Suprapubic skin (tissue), 4 donors: ENCODE measurements around the gene FSCN2. TPM values are rescaled to one million over a fixed set of nuclear protein-coding genes. Genes with fewer than 3 reads are reported as not detected.

ENCODE experiments used
- DNase-seq, 2 donors: peaks; one replicate each; pipeline ENCODE4 v3.0.0-alpha.2; 2019; ENCODE audit warnings: low spot score in 2 of 2
- H3K27ac ChIP-seq: fragments of 200-600 bp; sonication (generic); one replicate; pipeline ENCODE4 v1.5.1; 2019
- H3K27me3 ChIP-seq: fragments of 200-600 bp; sonication (generic); one replicate; pipeline ENCODE4 v1.5.1; 2019
- H3K36me3 ChIP-seq: fragments of 200-600 bp; sonication (generic); one replicate; pipeline ENCODE4 v1.5.1; 2019
- H3K4me1 ChIP-seq: fragments of 200-600 bp; sonication (generic); one replicate; pipeline ENCODE4 v1.5.1; 2019
- H3K4me3 ChIP-seq: fragments of 200-600 bp; sonication (generic); one replicate; pipeline ENCODE4 v1.5.1; 2019; ENCODE audit warnings: mild to moderate bottlenecking
- H3K9me3 ChIP-seq: fragments of 200-600 bp; sonication (generic); one replicate; pipeline ENCODE4 v1.5.1; 2019
- EP300 ChIP-seq: sonication (generic); formaldehyde crosslinking; IDR thresholded peaks from one replicate; pipeline ENCODE4 v1.6.1; 2017; ENCODE audit warnings: antibody characterized with exemption
- POLR2A ChIP-seq, 2 donors: fragments of 450-650 bp; IDR thresholded peaks; one replicate each; pipeline ENCODE4 v1.6.1; 2017; ENCODE audit warnings: antibody characterized with exemption in 2 of 2, mild to moderate bottlenecking in 2 of 2, moderate library complexity in 2 of 2
- POLR2AphosphoS5 ChIP-seq, 3 donors: sonication (generic); formaldehyde crosslinking; IDR thresholded peaks; one replicate each; pipeline ENCODE4 v1.6.1; 2017; ENCODE audit warnings: antibody characterized with exemption in 3 of 3
- WGBS: methylation state at CpG from one replicate; pipeline ENCODE4 v1.1.5; 2018; 5-methylcytosine and 5-hydroxymethylcytosine counted together
- total RNA-seq, 4 donors: library from RNA; depleted of rRNA; stranded (reverse); fragments of >200 nt; gene quantifications; one replicate each; pipeline ENCODE4 v1.1.0, GENCODE V29; 2016
- TF ChIP-seq, protein P1 (sequence below), 2 donors: fragments of 200-600 bp in 1 of 2; fragments of 450-650 bp in 1 of 2; sonication (generic) in 1 of 2; IDR thresholded peaks; one replicate each; pipeline ENCODE4 v1.5.1; 2016 to 2019; ENCODE audit warnings: antibody characterized with exemption in 2 of 2, mild to moderate bottlenecking in 1 of 2, moderate library complexity in 1 of 2

Gene FSCN2
- total RNA-seq, 4 donors from 2014 or later: 0.52 to 4.7 (median 3.3) TPM

DNA sequence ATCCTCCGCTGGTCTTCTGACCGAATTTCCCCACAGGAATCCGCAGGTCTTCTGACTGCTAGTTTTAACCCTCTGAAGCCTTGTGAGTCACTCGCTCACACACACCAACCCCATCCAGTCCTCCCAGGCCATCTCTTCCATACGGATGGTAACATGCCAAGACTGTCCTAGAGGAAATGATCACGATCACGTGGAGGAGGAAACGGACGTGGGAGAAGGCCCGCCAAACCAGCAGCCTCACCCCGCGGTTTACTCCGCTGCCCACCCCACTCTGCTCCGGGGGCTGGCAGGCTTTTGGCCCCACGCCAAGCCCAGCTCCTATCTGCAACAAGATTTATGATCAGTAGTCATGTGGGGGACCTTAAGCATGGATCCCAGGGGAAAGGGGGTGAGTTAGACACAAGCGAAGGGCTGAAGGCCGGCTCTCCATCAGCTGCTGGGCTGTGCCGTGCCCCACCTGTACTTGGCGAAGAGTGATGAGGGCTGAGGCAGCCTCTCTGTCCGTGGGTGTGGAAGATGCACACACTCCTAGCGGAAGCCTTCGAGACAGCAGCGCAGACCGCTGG lies 25.5 kb downstream of the FSCN2 start:
- Histone ChIP-seq H3K36me3 (peaks cover 37% of the 10 kb centered on the region), H3K4me1 (peaks cover 28% of the 10 kb centered on the region), H3K4me3 (peak overlapping the region; percentile 99), H3K27me3 (no peaks in the 10 kb centered on the region), H3K27ac (peak overlapping the region; percentile 74), H3K9me3 (no peaks in the 10 kb centered on the region)
- TF ChIP-seq, protein P1, sequence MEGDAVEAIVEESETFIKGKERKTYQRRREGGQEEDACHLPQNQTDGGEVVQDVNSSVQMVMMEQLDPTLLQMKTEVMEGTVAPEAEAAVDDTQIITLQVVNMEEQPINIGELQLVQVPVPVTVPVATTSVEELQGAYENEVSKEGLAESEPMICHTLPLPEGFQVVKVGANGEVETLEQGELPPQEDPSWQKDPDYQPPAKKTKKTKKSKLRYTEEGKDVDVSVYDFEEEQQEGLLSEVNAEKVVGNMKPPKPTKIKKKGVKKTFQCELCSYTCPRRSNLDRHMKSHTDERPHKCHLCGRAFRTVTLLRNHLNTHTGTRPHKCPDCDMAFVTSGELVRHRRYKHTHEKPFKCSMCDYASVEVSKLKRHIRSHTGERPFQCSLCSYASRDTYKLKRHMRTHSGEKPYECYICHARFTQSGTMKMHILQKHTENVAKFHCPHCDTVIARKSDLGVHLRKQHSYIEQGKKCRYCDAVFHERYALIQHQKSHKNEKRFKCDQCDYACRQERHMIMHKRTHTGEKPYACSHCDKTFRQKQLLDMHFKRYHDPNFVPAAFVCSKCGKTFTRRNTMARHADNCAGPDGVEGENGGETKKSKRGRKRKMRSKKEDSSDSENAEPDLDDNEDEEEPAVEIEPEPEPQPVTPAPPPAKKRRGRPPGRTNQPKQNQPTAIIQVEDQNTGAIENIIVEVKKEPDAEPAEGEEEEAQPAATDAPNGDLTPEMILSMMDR (IDR thresholded peaks at IDR 0.05): no peak
- TF ChIP-seq POLR2A (IDR thresholded peaks at IDR 0.05) (no peak), EP300 (no peak), POLR2AphosphoS5 (IDR thresholded peaks at IDR 0.05) (no peak)
- WGBS: 38% methylated on average over 20 of the region's 24 CpGs
- DNase-seq: peak in 1 of 2 donors; percentile 80

DNA sequence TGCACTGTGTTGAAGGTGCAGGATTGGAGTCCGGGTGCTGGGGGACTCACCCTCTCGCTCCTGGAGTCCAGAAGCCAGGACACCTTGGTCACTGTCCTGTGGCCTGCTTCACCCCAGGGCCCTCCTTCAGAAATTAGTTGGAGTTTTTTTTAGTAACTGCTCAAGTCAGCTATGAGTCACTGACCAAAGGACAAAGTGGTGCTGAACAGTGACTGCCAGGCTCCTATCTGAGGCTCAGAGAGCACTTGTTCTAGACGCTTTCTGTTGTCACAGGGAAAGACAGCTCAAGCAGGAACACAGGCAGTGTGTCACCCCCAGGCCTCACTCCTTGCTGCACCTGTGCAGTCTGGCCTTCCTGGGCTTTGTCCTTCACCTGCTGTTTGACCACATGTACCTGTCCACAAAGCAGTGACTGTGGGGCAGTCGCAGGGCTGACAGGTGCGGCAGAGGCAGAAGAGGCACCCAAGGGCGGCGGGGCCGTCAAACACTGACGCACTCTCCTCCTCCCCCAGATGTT lies 28.1 kb downstream of the FSCN2 start:
- no peak for DNase-seq
- H3K36me3 ChIP-seq: peaks cover 48% of the 10 kb centered on the region
- TF ChIP-seq, protein P1 (IDR thresholded peaks at IDR 0.05): no peak
- TF ChIP-seq POLR2A (IDR thresholded peaks at IDR 0.05) (no peak), POLR2AphosphoS5 (IDR thresholded peaks at IDR 0.05) (no peak), EP300 (no peak)
- H3K4me3 ChIP-seq: no peak overlapping the region
- H3K4me1 ChIP-seq: peaks cover 22% of the 10 kb centered on the region
- no peaks in the 10 kb centered on the region for H3K9me3 ChIP-seq
- no peaks in the 10 kb centered on the region for H3K27me3 ChIP-seq
- WGBS: 89% methylated on average over 7 of the region's 9 CpGs
- H3K27ac ChIP-seq: no peak overlapping the region

DNA sequence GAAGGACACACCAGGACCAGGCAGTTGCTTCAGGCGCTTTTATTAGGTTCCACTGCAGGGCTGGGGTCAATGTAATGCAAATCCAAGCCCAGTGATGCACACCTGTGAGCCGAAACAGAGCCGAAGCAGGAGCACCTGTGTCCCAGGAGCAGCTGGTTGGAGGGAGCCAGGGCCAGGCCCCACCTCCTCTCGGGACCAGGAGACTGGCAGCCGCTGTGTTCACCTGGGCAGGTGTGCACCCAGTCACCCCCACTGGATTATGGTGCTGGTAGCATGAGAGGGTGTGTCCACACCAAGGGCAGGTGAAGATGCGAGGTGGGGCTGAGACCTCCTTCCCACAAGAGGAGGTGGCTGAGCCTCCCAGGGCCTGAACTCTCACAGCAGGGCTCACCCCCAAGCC lies 28.7 kb downstream of the FSCN2 start:
- no peak overlapping the region for H3K4me3 ChIP-seq
- DNase-seq: no peak
- H3K9me3 ChIP-seq: no peaks in the 10 kb centered on the region
- TF ChIP-seq POLR2A (IDR thresholded peaks at IDR 0.05) (no peak), POLR2AphosphoS5 (IDR thresholded peaks at IDR 0.05) (no peak), EP300 (no peak)
- TF ChIP-seq, protein P1 (IDR thresholded peaks at IDR 0.05): no peak
- H3K27ac ChIP-seq: no peak overlapping the region
- WGBS: 77% methylated on average over 6 of the region's 6 CpGs
- peaks cover 53% of the 10 kb centered on the region for H3K36me3 ChIP-seq
- peaks cover 16% of the 10 kb centered on the region for H3K4me1 ChIP-seq
- H3K27me3 ChIP-seq: no peaks in the 10 kb centered on the region

GRCh38 chr17:81557276-81558114 lies 29.3 kb downstream of the FSCN2 start:
- H3K4me3 ChIP-seq: no peak overlapping the region
- WGBS: 89% methylated on average over 15 of the region's 21 CpGs
- peaks cover 59% of the 10 kb centered on the region for H3K36me3 ChIP-seq
- no peaks in the 10 kb centered on the region for H3K9me3 ChIP-seq
- no peak for DNase-seq
- no peak for TF ChIP-seq POLR2AphosphoS5 (IDR thresholded peaks at IDR 0.05)
- TF ChIP-seq POLR2A (IDR thresholded peaks at IDR 0.05): no peak
- TF ChIP-seq, protein P1 (IDR thresholded peaks at IDR 0.05): no peak
- TF ChIP-seq EP300: no peak
- H3K27me3 ChIP-seq: no peaks in the 10 kb centered on the region
- peaks cover 16% of the 10 kb centered on the region for H3K4me1 ChIP-seq
- H3K27ac ChIP-seq: no peak overlapping the region

DNA sequence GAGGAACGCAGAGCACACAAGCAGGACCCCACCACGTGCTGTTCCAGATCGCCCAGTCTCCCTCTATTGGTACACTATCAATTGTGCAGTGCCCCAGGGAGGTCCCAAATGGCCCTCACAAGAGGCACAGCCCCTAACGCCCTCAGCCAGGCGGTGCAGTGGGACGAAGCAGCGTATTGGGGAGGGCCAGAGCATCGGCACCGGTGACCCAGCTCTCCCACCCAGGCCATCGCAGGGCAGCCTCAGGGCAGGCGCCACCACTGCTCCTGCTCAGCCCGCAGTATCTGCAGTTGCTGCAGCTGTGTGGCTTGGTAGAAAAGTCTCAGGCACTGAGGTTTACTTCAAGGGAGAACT lies 29.9 kb downstream of the FSCN2 start:
- DNase-seq: no peak
- Histone ChIP-seq H3K27me3 (no peaks in the 10 kb centered on the region), H3K4me1 (peaks cover 12% of the 10 kb centered on the region), H3K9me3 (no peaks in the 10 kb centered on the region), H3K4me3 (no peak overlapping the region), H3K36me3 (peaks cover 65% of the 10 kb centered on the region), H3K27ac (no peak overlapping the region)
- WGBS: 90% methylated on average over 12 of the region's 12 CpGs
- TF ChIP-seq POLR2AphosphoS5 (IDR thresholded peaks at IDR 0.05): no peak
- TF ChIP-seq, protein P1 (IDR thresholded peaks at IDR 0.05): no peak
- no peak for TF ChIP-seq EP300
- TF ChIP-seq POLR2A (IDR thresholded peaks at IDR 0.05): no peak
